Measurements from ENCODE around the gene ATRNL1. TPM values are rescaled to one million over a fixed set of nuclear protein-coding genes. Genes with fewer than 3 reads are reported as not detected.

Gene ATRNL1
- polyA plus RNA-seq, 4 donors, result 0.78 to 1.1 TPM; not detected in 2

GRCh38 chr10:115988380-115988779, 895.2 kb downstream of the ATRNL1 start:
- no peaks in the 10 kb centered on the region for H3K9me3 ChIP-seq (ENCODE audit: control insufficient read depth in 2 of 2, insufficient read depth in 1 of 2, low read depth in 1 of 2, low read length in 1 of 2)
- no peaks in the 10 kb centered on the region for H3K36me3 ChIP-seq (ENCODE audit: control insufficient read depth in 3 of 3, insufficient read depth in 2 of 3, low read depth in 1 of 3, low read length in 3 of 3)
- no peak overlapping the region for H3K27ac ChIP-seq (ENCODE audit: low read depth in 1 of 3, low read length in 2 of 3)
- H3K4me3 ChIP-seq (ENCODE audit: low read depth in 1 of 3, low read length in 3 of 3), result no peak overlapping the region
- no peaks in the 10 kb centered on the region for H3K4me1 ChIP-seq (ENCODE audit: control insufficient read depth in 3 of 3, insufficient read depth in 2 of 3, low read depth in 1 of 3, low read length in 2 of 3)
- 81 to 90% (median 89%) methylated on average over 3 of the region's 3 CpGs for WGBS, 3 donors
- FAIRE-seq, result no peak
- H3K27me3 ChIP-seq (ENCODE audit: control insufficient read depth in 3 of 3, insufficient read depth in 3 of 3, low read length in 3 of 3), result no peaks in the 10 kb centered on the region
- no peak for DNase-seq

- DNase-seq (no peak), FAIRE-seq (no peak)
- Histone ChIP-seq H3K36me3 (ENCODE audit: control insufficient read depth in 3 of 3, insufficient read depth in 2 of 3, low read depth in 1 of 3, low read length in 3 of 3) (no peaks in the 10 kb centered on the region), H3K27ac (ENCODE audit: low read depth in 1 of 3, low read length in 2 of 3) (no peak overlapping the region), H3K27me3 (ENCODE audit: control insufficient read depth in 3 of 3, insufficient read depth in 3 of 3, low read length in 3 of 3) (no peaks in the 10 kb centered on the region), H3K4me3 (ENCODE audit: low read depth in 1 of 3, low read length in 3 of 3) (no peak overlapping the region), H3K9me3 (ENCODE audit: control insufficient read depth in 2 of 2, insufficient read depth in 1 of 2, low read depth in 1 of 2, low read length in 1 of 2) (peaks cover 0 to 3% of the 10 kb centered on the region in 2 donors), H3K4me1 (ENCODE audit: control insufficient read depth in 3 of 3, insufficient read depth in 2 of 3, low read depth in 1 of 3, low read length in 2 of 3) (no peaks in the 10 kb centered on the region)
- 64 to 76% (median 72%) methylated on average over 3 of the region's 3 CpGs for WGBS, 3 donors
Observed at GRCh38 chr10:115989621-115990020, 896.5 kb downstream of the ATRNL1 start.

GRCh38 chr10:115992236-115992986, 899.2 kb downstream of the ATRNL1 start:
- H3K4me3 ChIP-seq (ENCODE audit: low read depth in 1 of 3, low read length in 3 of 3), result no peak overlapping the region
- DNase-seq (no peak), FAIRE-seq (no peak)
- H3K36me3 ChIP-seq (ENCODE audit: control insufficient read depth in 3 of 3, insufficient read depth in 2 of 3, low read depth in 1 of 3, low read length in 3 of 3), result no peaks in the 10 kb centered on the region
- H3K27me3 ChIP-seq (ENCODE audit: control insufficient read depth in 3 of 3, insufficient read depth in 3 of 3, low read length in 3 of 3), result no peaks in the 10 kb centered on the region
- 60 to 71% (median 69%) methylated on average over 5 of the region's 5 CpGs for WGBS, 3 donors
- no peak overlapping the region for H3K27ac ChIP-seq (ENCODE audit: low read depth in 1 of 3, low read length in 2 of 3)
- H3K9me3 ChIP-seq (ENCODE audit: control insufficient read depth in 2 of 2, insufficient read depth in 1 of 2, low read depth in 1 of 2, low read length in 1 of 2), result peaks cover 0 to 3% of the 10 kb centered on the region in 2 donors
- H3K4me1 ChIP-seq (ENCODE audit: control insufficient read depth in 3 of 3, insufficient read depth in 2 of 3, low read depth in 1 of 3, low read length in 2 of 3), result no peaks in the 10 kb centered on the region

GRCh38 chr10:115996031-115996430, 902.9 kb downstream of the ATRNL1 start:
- Histone ChIP-seq H3K9me3 (ENCODE audit: control insufficient read depth in 2 of 2, insufficient read depth in 1 of 2, low read depth in 1 of 2, low read length in 1 of 2) (peaks cover 0 to 11% of the 10 kb centered on the region in 2 donors), H3K4me1 (ENCODE audit: control insufficient read depth in 3 of 3, insufficient read depth in 2 of 3, low read depth in 1 of 3, low read length in 2 of 3) (peaks cover 0 to 4% (median 0%) of the 10 kb centered on the region in 3 donors), H3K4me3 (ENCODE audit: low read depth in 1 of 3, low read length in 3 of 3) (no peak overlapping the region), H3K27me3 (ENCODE audit: control insufficient read depth in 3 of 3, insufficient read depth in 3 of 3, low read length in 3 of 3) (no peaks in the 10 kb centered on the region), H3K27ac (ENCODE audit: low read depth in 1 of 3, low read length in 2 of 3) (no peak overlapping the region), H3K36me3 (ENCODE audit: control insufficient read depth in 3 of 3, insufficient read depth in 2 of 3, low read depth in 1 of 3, low read length in 3 of 3) (no peaks in the 10 kb centered on the region)
- WGBS, 3 donors, result 33 to 46% (median 33%) methylated on average over 1 of the region's 1 CpG
- DNase-seq, result no peak
- FAIRE-seq, result no peak

GRCh38 chr10:115998301-115998700, 905.1 kb downstream of the ATRNL1 start:
- no peak overlapping the region for H3K4me3 ChIP-seq (ENCODE audit: low read depth in 1 of 3, low read length in 3 of 3)
- peaks cover 0 to 4% (median 0%) of the 10 kb centered on the region in 3 donors for H3K4me1 ChIP-seq (ENCODE audit: control insufficient read depth in 3 of 3, insufficient read depth in 2 of 3, low read depth in 1 of 3, low read length in 2 of 3)
- no peaks in the 10 kb centered on the region for H3K27me3 ChIP-seq (ENCODE audit: control insufficient read depth in 3 of 3, insufficient read depth in 3 of 3, low read length in 3 of 3)
- no peak for DNase-seq
- WGBS, 3 donors, result 77 to 92% (median 85%) methylated on average over 2 of the region's 2 CpGs
- peaks cover 0 to 11% of the 10 kb centered on the region in 2 donors for H3K9me3 ChIP-seq (ENCODE audit: control insufficient read depth in 2 of 2, insufficient read depth in 1 of 2, low read depth in 1 of 2, low read length in 1 of 2)
- H3K27ac ChIP-seq (ENCODE audit: low read depth in 1 of 3, low read length in 2 of 3), result no peak overlapping the region
- no peaks in the 10 kb centered on the region for H3K36me3 ChIP-seq (ENCODE audit: control insufficient read depth in 3 of 3, insufficient read depth in 2 of 3, low read depth in 1 of 3, low read length in 3 of 3)
- no peak for FAIRE-seq

Other genes starting within 250 kb of the ATRNL1 start
- 10 to 100 TPM in 2 of 4 donors, 1 to 10 TPM in 2; 3.0 to 21.7 (median 9.5) TPM for gene TRUB1, start 155.2 kb upstream of the ATRNL1 start, polyA plus RNA-seq